ENCODE results near the gene HERC6.
A peak's percentile ranks its signal among the peaks of the same experiment; 100 is the strongest.
"Not testable (repeated sequence)": the region's sequence is repeated elsewhere in the genome, so short reads cannot be mapped to it uniquely, and the experiment has no call there.

HERC6 gene

DNA sequence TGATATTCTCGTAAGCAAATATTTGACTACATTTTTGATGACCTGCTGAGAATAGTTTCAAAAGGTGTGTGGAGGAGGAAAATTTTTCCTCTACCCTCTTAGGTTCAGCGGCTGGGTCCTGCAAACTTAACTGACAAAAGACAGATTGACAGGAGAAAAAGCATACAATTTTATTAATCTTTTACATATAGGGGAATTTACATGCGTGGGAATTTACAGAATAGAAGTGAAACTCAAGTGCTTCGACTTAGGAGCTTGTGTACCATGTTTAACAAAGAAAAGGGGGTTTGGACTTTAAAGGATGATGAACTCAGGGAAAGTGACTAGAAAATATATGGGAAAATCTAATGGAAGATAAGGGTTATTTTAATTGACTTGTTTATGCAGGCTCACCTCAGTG lies 2.5 kb downstream of the HERC6 start:
- Histone ChIP-seq H3K27ac (peak overlapping the region in 4 of 21 experiments; percentile 8 to 35 (median 9)), H3K4me3 (no peak overlapping the region)

DNA sequence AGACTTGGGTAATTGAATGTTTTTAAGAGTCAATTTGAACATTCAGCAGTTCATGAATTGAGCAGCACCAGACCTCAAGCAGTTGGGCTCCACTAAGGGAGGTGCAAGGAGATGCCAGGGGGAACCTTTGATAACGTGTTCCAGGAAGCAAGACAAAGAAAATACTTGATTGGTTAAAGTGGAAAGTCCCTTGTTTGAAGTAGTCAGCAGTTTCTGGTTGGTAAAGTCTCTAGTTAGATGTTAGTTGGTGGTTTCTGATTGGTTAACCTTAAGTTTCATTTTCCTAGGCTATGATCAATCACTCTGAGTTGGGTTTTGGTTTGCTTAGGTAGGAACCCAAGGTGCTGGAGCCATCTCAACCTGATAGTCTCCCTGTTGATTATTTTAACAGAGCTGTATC lies 4.0 kb downstream of the HERC6 start:
- peak overlapping the region in 8 of 21 experiments; percentile 42 to 70 (median 58) for H3K27ac ChIP-seq

DNA sequence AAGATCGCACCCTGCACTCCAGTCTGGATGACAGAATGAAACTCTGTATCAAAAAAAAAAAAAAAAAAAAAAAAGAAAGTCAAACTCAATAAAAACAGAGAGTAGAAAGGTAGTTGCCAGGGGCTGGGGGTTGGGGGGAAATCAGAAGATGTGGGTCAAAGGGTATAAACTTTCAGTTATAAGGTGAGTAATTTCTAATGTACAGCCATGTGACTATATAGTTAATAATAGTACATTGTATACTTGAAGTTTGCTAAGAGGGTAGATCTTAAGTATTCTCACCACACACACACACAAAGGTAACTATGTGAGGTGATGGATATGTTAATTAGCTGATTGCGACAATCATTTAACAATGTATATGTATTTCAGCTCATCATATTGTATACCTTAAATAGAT lies 11.5 kb downstream of the HERC6 start:
- no peak overlapping the region for H3K4me3 ChIP-seq

More for the DNA sequence above, 4.0 kb downstream of the HERC6 start:
- no peak overlapping the region for H3K4me3 ChIP-seq

DNA sequence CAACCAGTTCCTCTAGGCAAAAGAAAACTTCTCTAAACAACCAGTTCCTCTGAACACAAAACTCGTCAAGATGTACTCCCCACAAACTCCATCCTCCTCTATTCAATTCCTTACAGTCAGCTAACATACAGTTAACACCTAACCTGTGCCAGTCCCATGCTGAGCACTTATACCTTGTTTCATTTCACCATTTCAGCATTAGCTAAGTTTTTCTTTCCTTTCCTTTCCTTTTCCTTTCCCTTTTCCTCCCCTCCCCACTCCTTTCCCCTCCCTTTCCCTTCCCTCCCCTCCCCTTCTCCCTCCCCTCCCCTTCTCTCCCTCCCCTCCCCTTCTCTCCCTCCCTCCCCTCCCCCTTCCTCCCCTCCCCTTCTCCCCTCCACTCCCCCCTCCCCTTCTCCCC lies 13.1 kb downstream of the HERC6 start:
- Histone ChIP-seq H3K4me3 (no peak overlapping the region), H3K27ac (no peak overlapping the region)

More for the DNA sequence above, 11.5 kb downstream of the HERC6 start:
- H3K27ac ChIP-seq: no peak overlapping the region

DNA sequence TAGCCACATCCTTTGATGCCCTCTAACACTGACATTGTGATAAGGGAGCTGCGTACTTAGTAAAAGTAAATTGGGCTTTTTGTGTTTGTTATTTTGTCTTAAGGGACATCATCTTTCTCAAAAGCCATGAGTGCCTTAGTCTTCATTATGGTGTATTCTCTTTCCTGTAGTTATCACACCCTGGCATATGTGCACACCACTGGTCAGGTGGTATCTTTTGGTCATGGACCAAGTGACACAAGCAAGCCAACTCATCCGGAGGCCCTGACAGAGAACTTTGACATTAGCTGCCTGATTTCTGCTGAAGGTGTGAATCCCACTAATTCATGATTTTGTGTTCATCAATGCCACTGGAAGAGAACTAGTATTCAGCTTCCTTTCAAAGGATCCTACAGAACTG lies 18.0 kb downstream of the HERC6 start:
- no peak overlapping the region for H3K4me3 ChIP-seq
- no peak overlapping the region for H3K27ac ChIP-seq

DNA sequence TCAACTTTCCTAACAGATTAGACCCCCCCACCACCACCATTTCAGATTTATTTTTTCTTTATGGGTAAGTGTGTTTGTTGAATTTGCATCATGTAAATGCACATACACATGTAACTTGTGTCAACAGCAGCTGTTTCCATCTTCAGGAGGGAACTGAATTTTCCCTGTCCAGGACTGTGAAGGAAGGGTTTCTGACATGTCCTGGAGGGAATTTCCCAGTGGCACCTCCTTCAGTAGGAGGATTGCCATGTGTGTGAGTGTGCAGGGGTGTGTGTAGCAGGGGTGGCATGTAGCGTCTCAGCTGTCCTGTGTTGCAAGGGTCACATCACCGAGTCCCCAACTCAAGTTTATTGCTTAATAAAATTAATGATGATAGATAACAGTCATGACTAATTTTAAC lies 19.7 kb downstream of the HERC6 start:
- H3K27ac ChIP-seq: no peak overlapping the region

DNA sequence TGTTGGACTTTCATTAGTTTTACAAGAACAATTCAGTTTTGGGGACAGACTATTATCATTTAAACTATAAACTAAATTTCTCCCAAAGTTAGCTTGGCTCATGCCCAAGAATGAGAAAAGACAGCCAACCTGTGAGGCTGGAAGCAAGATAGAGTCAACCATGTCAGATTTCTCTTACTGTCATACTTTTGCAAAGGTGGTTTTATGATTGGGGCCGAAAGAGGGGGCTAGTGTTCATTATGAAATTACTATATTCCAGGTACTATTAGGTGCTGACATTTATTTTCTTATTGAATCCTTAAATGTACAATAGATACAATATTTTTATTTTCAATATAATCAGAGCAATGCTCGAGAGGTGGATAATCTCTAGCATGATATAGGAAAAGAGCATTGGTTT lies 30.6 kb downstream of the HERC6 start:
- Histone ChIP-seq H3K4me3 (no peak overlapping the region), H3K27ac (no peak overlapping the region)

More for the DNA sequence above, 19.7 kb downstream of the HERC6 start:
- no peak overlapping the region for H3K4me3 ChIP-seq

DNA sequence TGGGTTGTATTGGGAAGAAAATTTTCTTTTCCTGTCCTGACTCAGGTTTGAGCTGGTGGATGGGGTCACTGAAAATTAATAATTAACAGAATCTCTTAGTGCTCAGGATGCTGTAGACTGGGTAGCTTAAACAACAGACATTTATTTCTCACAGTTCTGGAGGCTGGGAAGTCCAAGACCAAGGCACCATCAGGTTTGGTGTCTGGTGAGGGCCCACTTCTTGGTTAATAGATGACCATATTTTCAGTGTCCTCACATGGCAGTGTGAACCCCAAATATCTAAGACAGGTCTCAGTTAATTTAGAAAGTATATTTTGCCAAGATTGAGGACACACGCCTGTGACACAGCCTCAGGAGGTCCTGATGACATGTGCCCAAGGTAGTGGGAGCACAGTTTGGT lies 31.1 kb downstream of the HERC6 start:
- H3K27ac ChIP-seq: no peak overlapping the region
- H3K4me3 ChIP-seq: no peak overlapping the region

DNA sequence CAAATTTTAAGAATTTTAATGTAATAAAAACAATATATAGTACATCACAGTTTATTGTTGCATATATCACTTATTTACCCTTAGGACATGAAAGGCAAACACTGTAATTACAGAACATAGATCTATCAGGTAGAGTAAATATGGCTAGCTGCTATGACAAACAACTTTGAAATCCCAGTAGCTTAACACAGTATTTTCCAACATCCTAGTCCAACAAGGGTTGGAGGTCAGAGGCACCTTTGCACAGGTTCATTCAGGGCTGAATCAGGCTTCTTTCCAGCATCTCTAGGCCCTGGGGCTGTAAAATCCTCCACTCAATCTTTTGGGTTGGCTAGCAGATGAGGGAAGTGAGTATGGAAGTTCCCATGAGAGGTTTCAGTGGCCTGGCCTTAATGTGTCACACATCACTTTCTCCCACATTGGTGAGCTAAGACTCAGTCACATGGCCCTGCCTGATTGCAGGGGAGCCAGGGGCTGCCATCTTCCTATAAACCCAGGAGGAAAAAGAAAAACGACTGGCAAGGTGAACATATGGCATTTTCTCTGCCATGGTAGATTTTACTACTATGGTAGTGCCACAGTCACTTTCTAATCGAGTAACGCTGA lies 32.9 kb downstream of the HERC6 start:
- H3K4me3 ChIP-seq: no peak overlapping the region
- no peak overlapping the region for H3K27ac ChIP-seq

DNA sequence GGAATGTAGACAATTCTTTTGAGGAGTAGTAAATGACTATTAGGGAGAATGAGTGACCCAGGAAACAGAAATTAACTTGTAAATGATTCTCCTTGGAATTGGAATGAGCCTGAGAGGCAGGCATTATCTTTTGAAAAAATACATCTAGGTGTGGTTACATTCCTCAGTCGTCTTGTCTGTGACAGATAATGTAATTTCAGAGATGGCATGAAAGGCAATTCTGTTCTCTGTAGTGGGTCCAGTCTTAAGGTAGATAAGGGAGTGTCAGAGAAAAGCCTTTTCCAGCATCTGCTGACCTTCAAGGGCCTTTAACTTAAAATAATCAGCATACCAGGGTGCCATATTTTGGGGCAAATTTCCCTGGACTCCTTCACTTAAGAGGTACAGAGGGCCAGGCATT lies 35.1 kb downstream of the HERC6 start:
- H3K27ac ChIP-seq: no peak overlapping the region
- H3K4me3 ChIP-seq: no peak overlapping the region

DNA sequence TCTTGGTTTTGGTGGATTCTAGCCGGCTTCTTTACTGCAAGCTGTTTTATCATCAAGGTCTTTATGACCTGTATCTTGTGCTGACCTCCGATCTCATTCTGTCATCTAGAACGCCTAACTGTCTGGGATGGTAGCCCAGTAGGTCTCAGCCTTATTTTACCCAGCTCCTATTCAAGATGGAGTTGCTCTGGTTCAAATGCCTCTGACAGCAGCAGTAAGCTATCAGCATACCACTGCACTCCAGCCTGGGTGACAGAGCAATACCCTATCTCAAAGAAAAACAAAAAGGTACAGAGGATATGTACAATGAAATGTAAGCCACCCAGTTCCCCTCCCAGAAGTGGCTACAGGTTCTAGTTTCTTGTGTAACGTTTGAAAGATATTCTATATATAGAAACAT lies 36.1 kb downstream of the HERC6 start:
- no peak overlapping the region for H3K4me3 ChIP-seq
- no peak overlapping the region for H3K27ac ChIP-seq

DNA sequence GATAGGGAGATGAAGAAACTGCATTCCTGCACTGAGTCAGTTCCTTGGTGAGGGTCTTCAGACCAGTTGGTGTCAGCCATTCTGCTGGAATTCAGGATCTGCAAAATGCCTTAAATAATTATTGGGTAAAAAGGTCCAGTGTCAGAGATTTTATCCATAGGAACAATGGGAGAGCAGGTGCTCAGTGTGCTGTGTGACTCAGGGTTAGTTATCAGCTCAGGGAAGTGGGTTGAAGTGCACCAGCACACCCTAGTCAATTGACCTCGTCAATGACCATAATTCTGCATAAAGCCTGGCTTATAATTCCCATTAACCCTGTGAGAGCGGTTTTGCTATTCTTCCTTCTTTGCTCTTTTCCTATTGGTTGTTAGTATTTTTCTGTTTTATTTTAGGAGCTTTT lies 37.3 kb downstream of the HERC6 start:
- H3K27ac ChIP-seq: no peak overlapping the region
- H3K4me3 ChIP-seq: no peak overlapping the region

DNA sequence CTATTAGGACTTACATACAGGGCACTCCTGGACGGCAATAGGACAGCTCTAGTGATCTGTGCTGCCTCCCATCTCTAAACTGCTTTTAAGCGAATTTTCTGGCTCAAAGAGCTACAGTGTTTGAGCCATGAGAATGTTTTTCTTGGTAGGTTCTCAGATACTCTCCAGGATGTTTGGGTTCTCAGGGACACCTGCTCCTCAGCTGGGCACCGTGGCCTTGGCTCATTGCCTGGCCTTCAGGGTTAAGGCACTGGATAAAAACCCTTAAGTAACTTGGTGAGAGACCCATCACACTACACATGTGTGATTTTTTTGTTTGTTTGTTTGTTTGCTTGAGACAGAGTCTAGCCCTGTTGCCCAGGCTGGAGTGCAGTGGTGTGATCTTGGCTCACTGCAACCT lies 39.8 kb downstream of the HERC6 start:
- Histone ChIP-seq H3K27ac (no peak overlapping the region), H3K4me3 (no peak overlapping the region)

DNA sequence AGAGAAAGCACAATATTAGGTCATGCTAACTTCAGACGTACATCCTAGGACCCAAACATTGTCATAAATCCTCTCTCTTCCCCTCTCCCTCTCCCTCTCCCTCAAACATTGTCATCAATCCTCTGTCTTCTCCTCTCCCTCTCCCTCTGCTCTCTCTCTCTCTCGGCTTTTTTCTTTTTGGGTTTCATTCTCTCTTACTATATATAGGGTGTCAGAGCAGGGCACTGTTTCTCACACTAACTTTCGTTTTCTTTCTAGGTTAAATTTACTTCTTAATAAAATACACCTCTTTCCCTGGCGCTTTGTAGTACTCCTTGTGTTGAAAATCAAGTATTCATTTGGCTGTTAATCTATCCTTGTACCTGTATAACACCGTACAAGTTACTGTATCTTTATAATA lies 41.2 kb downstream of the HERC6 start:
- H3K27ac ChIP-seq: no peak overlapping the region
- H3K4me3 ChIP-seq: no peak overlapping the region

DNA sequence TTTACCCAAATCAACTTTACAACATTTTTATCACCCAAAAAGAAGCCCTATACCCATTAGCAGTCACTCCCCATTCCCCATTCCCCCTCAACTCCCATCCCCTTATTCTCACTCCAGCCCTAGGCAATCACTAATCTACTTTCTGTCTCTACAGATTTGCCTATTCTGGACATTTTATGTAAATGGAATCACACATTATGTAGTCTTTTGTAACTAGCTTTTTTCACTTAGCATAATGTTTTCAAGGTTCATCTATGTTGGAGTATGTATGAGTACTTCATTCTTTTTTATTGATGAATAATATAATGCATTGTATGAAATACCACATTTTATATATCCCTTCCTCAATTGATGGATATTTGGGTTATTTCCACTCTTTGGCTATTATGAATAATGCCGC lies 42.2 kb downstream of the HERC6 start:
- no peak overlapping the region for H3K27ac ChIP-seq
- H3K4me3 ChIP-seq: no peak overlapping the region

DNA sequence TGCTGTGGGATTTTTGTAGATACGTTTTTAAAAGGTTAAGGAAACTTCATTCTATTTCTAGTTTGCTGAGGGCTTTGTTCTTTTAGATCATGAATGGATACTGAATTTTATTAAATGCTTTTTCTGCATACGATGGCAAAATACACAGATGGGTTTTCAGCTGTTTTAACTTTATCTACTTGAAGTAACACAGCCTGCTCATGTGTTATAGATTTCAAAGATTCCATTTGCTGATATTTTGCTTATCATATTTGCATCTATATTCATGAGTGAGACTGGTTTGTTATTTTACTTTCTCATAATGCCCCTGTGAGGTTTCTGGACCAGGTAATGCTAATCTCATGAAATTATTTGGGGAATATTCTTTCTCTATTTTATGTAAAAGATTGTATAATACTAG lies 43.8 kb downstream of the HERC6 start:
- H3K27ac ChIP-seq: no peak overlapping the region
- no peak overlapping the region for H3K4me3 ChIP-seq

DNA sequence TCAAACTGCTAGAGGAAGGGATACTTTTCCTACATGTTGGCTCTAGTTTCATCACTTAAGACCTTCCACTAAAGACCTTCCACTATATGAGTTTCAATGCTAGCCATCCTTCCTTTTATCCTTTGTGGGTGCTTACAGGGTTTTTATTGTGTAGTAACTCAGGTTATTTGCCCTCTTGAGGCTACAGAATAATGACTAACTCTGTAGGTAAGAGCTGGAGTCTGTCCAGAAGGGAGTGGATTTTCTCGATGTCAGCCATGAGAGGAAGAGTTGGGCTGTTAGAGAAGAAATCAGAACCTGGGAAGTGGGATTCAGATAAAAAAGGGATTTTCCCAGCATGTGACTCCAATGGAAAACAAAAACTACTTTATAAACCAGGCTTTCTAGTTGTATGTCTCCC lies 50.7 kb downstream of the HERC6 start:
- Histone ChIP-seq H3K4me3 (no peak overlapping the region), H3K27ac (no peak overlapping the region)

DNA sequence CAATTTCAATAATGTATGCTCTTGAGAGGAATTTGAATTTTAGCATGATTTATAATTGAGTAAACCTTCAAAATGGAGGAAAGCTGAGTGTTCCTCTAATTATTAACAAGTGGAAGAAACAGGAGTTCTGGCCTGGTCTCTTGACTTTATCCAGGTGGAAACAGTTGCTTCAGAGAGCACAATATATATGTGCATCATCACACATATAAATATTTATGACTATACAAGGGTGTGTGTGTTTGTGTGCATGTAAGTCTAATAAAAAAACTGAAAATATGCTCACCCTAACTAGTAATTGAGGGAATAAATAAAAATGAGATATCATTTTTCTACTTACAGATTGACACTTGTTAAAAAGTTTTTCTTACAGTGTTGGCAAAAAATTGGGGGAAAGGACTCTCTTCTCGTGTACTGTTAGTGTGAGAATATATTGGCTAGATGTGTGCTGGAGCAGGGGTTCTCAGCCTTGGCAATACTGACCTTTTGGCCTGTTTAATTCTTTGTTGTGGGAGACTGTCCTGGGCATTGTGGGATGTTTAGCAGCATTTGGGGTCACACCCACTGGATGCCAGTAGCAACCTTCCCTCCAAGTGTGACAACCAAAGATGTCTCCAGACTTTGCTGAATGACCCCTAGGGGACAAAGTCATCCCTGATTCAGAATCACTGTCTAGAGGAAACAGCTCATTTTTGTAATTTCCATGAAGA lies 57.5 kb downstream of the HERC6 start:
- H3K27ac ChIP-seq: no peak overlapping the region
- H3K4me3 ChIP-seq: no peak overlapping the region

DNA sequence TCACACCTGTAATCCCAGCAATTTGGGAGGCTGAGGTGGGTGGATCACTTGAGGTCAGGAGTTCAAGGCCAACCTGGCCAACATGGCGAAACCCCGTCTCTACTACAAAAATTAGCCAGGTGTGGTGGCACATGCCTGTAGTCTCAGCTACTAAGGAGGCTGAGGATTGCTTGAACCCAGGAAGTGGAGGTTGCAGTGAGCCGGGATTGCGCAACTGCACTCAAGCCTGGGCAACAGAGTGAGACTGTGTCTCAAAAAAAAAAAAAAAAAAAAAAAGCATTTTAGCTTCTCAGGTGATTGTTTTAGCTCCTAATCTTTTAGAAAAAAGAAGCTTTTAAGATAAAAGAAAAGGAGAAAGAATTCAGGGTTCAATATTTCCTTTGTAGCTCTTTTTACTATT lies 59.2 kb downstream of the HERC6 start:
- H3K27ac ChIP-seq, H3K4me3 ChIP-seq: not testable (repeated sequence)

DNA sequence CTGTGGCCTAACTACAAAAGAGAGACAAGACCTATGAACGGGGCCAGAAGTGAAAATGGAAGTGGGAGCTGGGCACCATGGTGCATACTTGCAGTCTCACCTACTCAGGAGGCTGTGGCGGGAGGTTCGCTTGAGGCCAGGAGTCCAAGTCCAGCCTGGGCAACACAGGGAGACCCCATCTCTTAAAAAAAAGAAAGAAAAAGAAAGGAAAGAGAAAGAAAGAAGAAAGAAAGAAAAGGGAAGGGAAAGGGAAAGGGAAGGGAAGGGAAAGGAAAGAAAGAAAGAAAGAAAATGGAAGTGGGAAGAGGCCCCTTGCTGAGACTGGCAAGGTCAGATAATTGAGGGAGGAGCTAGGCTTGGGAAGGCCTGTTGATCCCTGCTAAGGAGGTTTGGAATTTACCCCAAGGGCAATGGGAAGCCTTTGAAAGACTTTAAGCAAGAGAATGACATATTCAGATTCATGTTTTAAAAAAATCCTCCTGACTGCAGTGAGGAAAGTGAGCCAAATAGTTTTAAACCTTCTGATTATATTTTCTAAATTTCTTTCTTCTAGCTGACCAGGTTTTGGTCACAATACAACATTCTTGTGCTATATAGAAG lies 60.6 kb downstream of the HERC6 start:
- Histone ChIP-seq H3K4me3 (no peak overlapping the region), H3K27ac (peak overlapping the region in 3 of 21 experiments; percentile 1 to 26 (median 16))

DNA sequence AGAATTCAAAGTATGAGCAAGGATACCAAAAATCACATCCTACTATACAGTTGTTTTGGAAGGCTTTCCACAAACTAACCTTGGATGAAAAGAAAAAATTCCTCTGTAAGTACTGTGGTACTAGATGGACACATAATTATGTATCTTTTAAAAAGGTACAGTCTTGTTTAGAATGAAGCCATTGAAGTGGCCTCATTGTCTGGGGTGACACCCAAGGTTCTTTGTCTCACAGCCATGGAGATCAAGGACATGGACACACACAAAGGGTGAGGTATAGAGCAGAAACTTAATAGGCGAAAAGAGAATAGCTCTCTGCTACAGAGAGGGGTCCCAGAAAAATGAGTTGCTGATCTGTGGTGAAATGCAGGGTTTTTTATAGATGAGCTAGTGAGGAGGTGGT lies 61.5 kb downstream of the HERC6 start:
- H3K4me3 ChIP-seq: no peak overlapping the region
- H3K27ac ChIP-seq: no peak overlapping the region

Measured in skin epidermis (tissue), 12 donors.